SK-N-SH treated with all-trans-retinoic acid at 6 μM for 48 hours (cell line): ENCODE measurements around the gene ARHGAP21.

Experiments
- CSRNP3 ChIP-seq: fragments of 250-450 bp; sonication (Bioruptor Pico); IDR thresholded peaks from 2 replicates; pipeline ENCODE4 v1.5.1; 2021; ENCODE audit warnings: mild to moderate bottlenecking, moderate library complexity
- RARB ChIP-seq: fragments of 250-450 bp; sonication (Bioruptor Pico); IDR thresholded peaks from 2 replicates; pipeline ENCODE4 v1.8.0; 2021; ENCODE audit warnings: mild to moderate bottlenecking, moderate library complexity
- TCF4 ChIP-seq: fragments of 250-450 bp; sonication (Bioruptor Pico); IDR thresholded peaks from 2 replicates; pipeline ENCODE4 v1.8.0; 2021; ENCODE audit warnings: mild to moderate bottlenecking, moderate library complexity, borderline replicate concordance
- TF ChIP-seq, protein P1 (sequence below): fragments of 250-450 bp; sonication (Bioruptor Pico); IDR thresholded peaks from 2 replicates; pipeline ENCODE4 v1.5.1; 2020; ENCODE audit warnings: low read depth, mild to moderate bottlenecking, moderate library complexity

DNA sequence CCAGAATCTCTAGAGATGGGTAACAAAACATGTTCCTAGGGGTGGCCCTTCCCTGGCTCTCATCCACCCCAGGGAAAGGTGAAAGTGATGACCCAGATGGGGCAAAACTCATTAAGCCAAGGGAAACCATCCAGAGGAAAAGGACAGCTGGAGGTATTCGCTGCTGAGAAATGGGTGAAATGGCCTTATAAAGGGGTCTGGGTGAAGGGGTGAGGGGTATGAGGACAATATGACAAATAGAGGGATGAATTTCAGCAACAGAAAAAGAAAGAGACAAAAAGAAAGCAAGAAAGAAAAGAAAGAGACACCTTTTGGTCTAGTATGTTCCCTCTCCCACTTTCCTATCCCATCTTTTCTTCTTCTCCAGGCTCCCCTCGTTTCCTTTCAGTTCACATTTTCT, 26.6 kb downstream of the ARHGAP21 start:
- TF ChIP-seq, protein P1, sequence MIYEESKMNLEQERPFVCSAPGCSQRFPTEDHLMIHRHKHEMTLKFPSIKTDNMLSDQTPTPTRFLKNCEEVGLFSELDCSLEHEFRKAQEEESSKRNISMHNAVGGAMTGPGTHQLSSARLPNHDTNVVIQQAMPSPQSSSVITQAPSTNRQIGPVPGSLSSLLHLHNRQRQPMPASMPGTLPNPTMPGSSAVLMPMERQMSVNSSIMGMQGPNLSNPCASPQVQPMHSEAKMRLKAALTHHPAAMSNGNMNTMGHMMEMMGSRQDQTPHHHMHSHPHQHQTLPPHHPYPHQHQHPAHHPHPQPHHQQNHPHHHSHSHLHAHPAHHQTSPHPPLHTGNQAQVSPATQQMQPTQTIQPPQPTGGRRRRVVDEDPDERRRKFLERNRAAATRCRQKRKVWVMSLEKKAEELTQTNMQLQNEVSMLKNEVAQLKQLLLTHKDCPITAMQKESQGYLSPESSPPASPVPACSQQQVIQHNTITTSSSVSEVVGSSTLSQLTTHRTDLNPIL (CRISPR knock-in tag), result no peak
- TF ChIP-seq TCF4 (no peak), CSRNP3 (CRISPR knock-in tag) (no peak), RARB (CRISPR knock-in tag) (no peak)
